GM15510 (cell line): ENCODE measurements around the gene GPR141.

Source experiments
- POLR2A ChIP-seq: IDR thresholded peaks from 3 replicates; pipeline ENCODE4 v1.6.1; 2011; ENCODE audit warnings: borderline replicate concordance; ENCODE audit not compliant: insufficient read length; ENCODE audit errors: extremely low read depth

GPR141 gene

GRCh38 chr7:37670436-37670835 is 13.1 kb upstream of the GPR141 start:
- TF ChIP-seq POLR2A: no peak

- TF ChIP-seq POLR2A: no peak
Observed at GRCh38 chr7:37671876-37672275, 11.7 kb upstream of the GPR141 start.

- no peak for TF ChIP-seq POLR2A
Observed at GRCh38 chr7:37672926-37673325, 10.6 kb upstream of the GPR141 start.

- no peak for TF ChIP-seq POLR2A
Observed at GRCh38 chr7:37673523-37673922, 10.0 kb upstream of the GPR141 start.

- no peak for TF ChIP-seq POLR2A
Observed at GRCh38 chr7:37674531-37674930, 9.0 kb upstream of the GPR141 start.

- TF ChIP-seq POLR2A: no peak
Observed at GRCh38 chr7:37675749-37676148, 7.8 kb upstream of the GPR141 start.

GRCh38 chr7:37684927-37685326 is 1.4 kb downstream of the GPR141 start:
- TF ChIP-seq POLR2A: no peak

GRCh38 chr7:37686556-37687345 is 3.2 kb downstream of the GPR141 start:
- TF ChIP-seq POLR2A: no peak

GRCh38 chr7:37690206-37690605 is 6.6 kb downstream of the GPR141 start:
- TF ChIP-seq POLR2A: no peak

GRCh38 chr7:37694208-37695094 is 10.9 kb downstream of the GPR141 start:
- no peak for TF ChIP-seq POLR2A

- TF ChIP-seq POLR2A: no peak
Observed at GRCh38 chr7:37698276-37698675, 14.7 kb downstream of the GPR141 start.

GRCh38 chr7:37698782-37699181 is 15.2 kb downstream of the GPR141 start:
- no peak for TF ChIP-seq POLR2A

GRCh38 chr7:37701769-37702168 is 18.2 kb downstream of the GPR141 start:
- TF ChIP-seq POLR2A: no peak

GRCh38 chr7:37703361-37703760 is 19.8 kb downstream of the GPR141 start:
- TF ChIP-seq POLR2A: no peak

- TF ChIP-seq POLR2A: no peak
Observed at GRCh38 chr7:37705976-37706375, 22.4 kb downstream of the GPR141 start.

GRCh38 chr7:37706804-37707203 is 23.2 kb downstream of the GPR141 start:
- TF ChIP-seq POLR2A: no peak
